Uterus (tissue), 4 donors: Measurements from ENCODE around the gene CASTOR1. TPM values are rescaled to one million over a fixed set of nuclear protein-coding genes. Genes with fewer than 3 reads are reported as not detected.
A peak's percentile ranks its signal among the peaks of the same experiment; 100 is the strongest.

Experiments used
- DNase-seq, 2 donors: peaks; one replicate each; pipeline ENCODE4 v3.0.0-alpha.2; 2019 to 2020
- H3K27ac ChIP-seq, 2 donors: fragments of 200-600 bp; sonication (generic); 1 replicate in 1 of 2; 2 replicates in 1 of 2; pipeline ENCODE4 v1.5.1; 2016 to 2018
- H3K27me3 ChIP-seq, 2 donors: fragments of 200-600 bp; sonication (generic); one replicate each; pipeline ENCODE4 v1.5.1; 2018 to 2019; ENCODE audit warnings: control low read depth in 1 of 2
- H3K36me3 ChIP-seq, 2 donors: fragments of 200-600 bp; sonication (generic); one replicate each; pipeline ENCODE4 v1.5.1; 2019; ENCODE audit warnings: control low read depth in 1 of 2
- H3K4me1 ChIP-seq, 2 donors: fragments of 200-600 bp; sonication (generic); one replicate each; pipeline ENCODE4 v1.5.1; 2018 to 2019; ENCODE audit warnings: control low read depth in 1 of 2
- H3K4me3 ChIP-seq, 2 donors: fragments of 200-600 bp; sonication (generic); 1 replicate in 1 of 2; 2 replicates in 1 of 2; pipeline ENCODE4 v1.5.1; 2018 to 2019; ENCODE audit warnings: mild to moderate bottlenecking in 1 of 2
- H3K9me3 ChIP-seq, 2 donors: fragments of 200-600 bp; sonication (generic); one replicate each; pipeline ENCODE4 v1.5.1; 2019; ENCODE audit warnings: control low read depth in 1 of 2
- CTCF ChIP-seq, 4 experiments: fragments of 200-600 bp in 2 of 4; fragments of 450-650 bp in 2 of 4; sonication (generic) in 2 of 4; IDR thresholded peaks; one replicate each; pipeline ENCODE4 v1.5.1; 2016 to 2019; ENCODE audit warnings: antibody characterized with exemption in 4 of 4, mild to moderate bottlenecking in 2 of 4, moderate library complexity in 1 of 4
- POLR2A ChIP-seq, 2 donors: fragments of 450-650 bp; IDR thresholded peaks; one replicate each; pipeline ENCODE4 v1.6.1; 2016; ENCODE audit warnings: antibody characterized with exemption in 2 of 2, mild to moderate bottlenecking in 1 of 2, moderate library complexity in 1 of 2
- intact Hi-C: fragments of 100-400 bp; cut with DNase I; formaldehyde crosslinking; loops from one replicate; pipeline ENCODE4 v1.15.1; 2023; ENCODE audit warnings: low total_unique reads
- total RNA-seq, 4 donors: library from RNA; depleted of rRNA in 3 of 4; stranded (reverse); fragments of >200 nt in 3 of 4; gene quantifications; one replicate each; pipeline versions ENCODE4 v1.1.0 to v1.2.4, GENCODE V29; 2014 to 2023
- donor health status: DM: yes; HTN: yes; CAD: no.

CASTOR1 gene
- total RNA-seq, 4 donors from 2014 or later, result 15.8 to 67.1 (median 27.7) TPM

- no peak overlapping the region for H3K27ac ChIP-seq
- H3K27me3 ChIP-seq, result no peaks in the 10 kb centered on the region
- no peak for DNase-seq
- TF ChIP-seq POLR2A (IDR thresholded peaks at IDR 0.05) (no peak), CTCF (IDR thresholded peaks at IDR 0.05) (no peak)
- no peak overlapping the region for H3K4me3 ChIP-seq
- H3K36me3 ChIP-seq, result no peaks in the 10 kb centered on the region
- peaks cover 0 to 8% of the 10 kb centered on the region in 2 donors for H3K4me1 ChIP-seq
- no peaks in the 10 kb centered on the region for H3K9me3 ChIP-seq
- intact Hi-C loops, result no loop called here
Measured at GRCh38 chr22:30247561-30247960, 41.7 kb downstream of the CASTOR1 start.

GRCh38 chr22:30246814-30247376 lies 42.4 kb downstream of the CASTOR1 start:
- no peak for TF ChIP-seq POLR2A (IDR thresholded peaks at IDR 0.05)
- TF ChIP-seq CTCF (IDR thresholded peaks at IDR 0.05), result no peak
- Histone ChIP-seq H3K9me3 (no peaks in the 10 kb centered on the region), H3K27me3 (no peaks in the 10 kb centered on the region), H3K4me1 (peaks cover 0 to 8% of the 10 kb centered on the region in 2 donors), H3K4me3 (peak overlapping the region; percentile 33 to 39), H3K36me3 (no peaks in the 10 kb centered on the region), H3K27ac (no peak overlapping the region)
- intact Hi-C loops, result no loop called here
- no peak for DNase-seq

GRCh38 chr22:30245985-30246813 lies 43.1 kb downstream of the CASTOR1 start, which contains the start of gene LIF:
TSS of gene LIF (minus strand) at chr22:30246759. CDS start at chr22:30246695, 64 bp downstream.
- Histone ChIP-seq H3K27ac (peak within 1 kb of the TSS in 1 of 2 donors; percentile 57), H3K27me3 (no peaks in the 10 kb centered on the region), H3K9me3 (no peaks in the 10 kb centered on the region), H3K36me3 (no peaks in the 10 kb centered on the region), H3K4me1 (peaks cover 0 to 8% of the 10 kb centered on the region in 2 donors), H3K4me3 (peak within 1 kb of the TSS; percentile 33 to 39)
- no peak for DNase-seq
- TF ChIP-seq POLR2A (IDR thresholded peaks at IDR 0.05), result no peak
- TF ChIP-seq CTCF (IDR thresholded peaks at IDR 0.05), result peak in 2 of 4 experiments; percentile 38 to 42
- intact Hi-C loops, result no loop called here

GRCh38 chr22:30245181-30245984 lies 43.9 kb downstream of the CASTOR1 start:
- intact Hi-C loops, result no loop called here

More at GRCh38 chr22:30245181-30245984, 43.9 kb downstream of the CASTOR1 start:
- no peaks in the 10 kb centered on the region for H3K9me3 ChIP-seq
- peak overlapping the region in 1 of 2 donors; percentile 57 for H3K27ac ChIP-seq
- TF ChIP-seq POLR2A (IDR thresholded peaks at IDR 0.05) (no peak), CTCF (IDR thresholded peaks at IDR 0.05) (no peak)
- no peaks in the 10 kb centered on the region for H3K27me3 ChIP-seq
- no peak for DNase-seq
- peaks cover 0 to 8% of the 10 kb centered on the region in 2 donors for H3K4me1 ChIP-seq
- no peaks in the 10 kb centered on the region for H3K36me3 ChIP-seq
- H3K4me3 ChIP-seq, result peak overlapping the region; percentile 33 to 39
